Camera-type eye (tissue), 1 donor: Measurements from ENCODE around the gene MTHFD1L. TPM values are rescaled to one million over a fixed set of nuclear protein-coding genes. Genes with fewer than 3 reads are reported as not detected.

ENCODE experiments used
- total RNA-seq: library from RNA; depleted of rRNA; stranded (reverse); fragments of >200 nt; gene quantifications from one replicate; pipeline ENCODE4 v1.2.3, GENCODE V29; 2014

MTHFD1L gene
- total RNA-seq = 22.0 TPM

GRCh38 chr6:150865406-150866146, at the start of gene MTHFD1L:
Gene MTHFD1L, plus strand, starts transcription at chr6:150865702. Its CDS starts 121 bp downstream, at chr6:150865823.

